ENCODE measurements around the gene LIMK2. TPM values are rescaled to one million over a fixed set of nuclear protein-coding genes. Genes with fewer than 3 reads are reported as not detected.

The LIMK2 gene
- total RNA-seq, 4 donors from 2014 or later = 4.0 to 12.6 (median 7.1) TPM

GRCh38 chr22:31278151-31278621 is 66.1 kb downstream of the LIMK2 start:
- no peaks in the 10 kb centered on the region for H3K4me1 ChIP-seq
- H3K27ac ChIP-seq = no peak overlapping the region
- ATAC-seq = no peak
- no peak overlapping the region for H3K4me3 ChIP-seq
- H3K27me3 ChIP-seq = no peaks in the 10 kb centered on the region
- intact Hi-C loops (cut with DNase I; ENCODE audit: low total_unique reads) (no loop called here), in situ Hi-C loops (cut with MboI; ENCODE audit: low sequenced_read_pairs in 4 of 4) (no loop called here)
- H3K9me3 ChIP-seq = no peaks in the 10 kb centered on the region
- no peak for DNase-seq
- H3K36me3 ChIP-seq = peaks cover 0 to 54% of the 10 kb centered on the region in 2 donors
- TF ChIP-seq CTCF (IDR thresholded peaks at IDR 0.05 in 4 of 5, conservative IDR thresholded peaks at IDR 0.05 in 1 of 5) = no peak
- no peak for TF ChIP-seq POLR2A (IDR thresholded peaks at IDR 0.05)

DNA sequence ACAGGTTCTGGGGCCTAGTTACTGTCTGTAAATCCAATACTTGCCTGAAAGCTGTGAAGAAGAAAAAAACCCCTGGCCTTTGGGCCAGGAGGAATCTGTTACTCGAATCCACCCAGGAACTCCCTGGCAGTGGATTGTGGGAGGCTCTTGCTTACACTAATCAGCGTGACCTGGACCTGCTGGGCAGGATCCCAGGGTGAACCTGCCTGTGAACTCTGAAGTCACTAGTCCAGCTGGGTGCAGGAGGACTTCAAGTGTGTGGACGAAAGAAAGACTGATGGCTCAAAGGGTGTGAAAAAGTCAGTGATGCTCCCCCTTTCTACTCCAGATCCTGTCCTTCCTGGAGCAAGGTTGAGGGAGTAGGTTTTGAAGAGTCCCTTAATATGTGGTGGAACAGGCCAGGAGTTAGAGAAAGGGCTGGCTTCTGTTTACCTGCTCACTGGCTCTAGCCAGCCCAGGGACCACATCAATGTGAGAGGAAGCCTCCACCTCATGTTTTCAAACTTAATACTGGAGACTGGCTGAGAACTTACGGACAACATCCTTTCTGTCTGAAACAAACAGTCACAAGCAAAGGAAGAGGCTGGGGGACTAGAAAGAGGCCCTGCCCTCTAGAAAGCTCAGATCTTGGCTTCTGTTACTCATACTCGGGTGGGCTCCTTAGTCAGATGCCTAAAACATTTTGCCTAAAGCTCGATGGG is 66.7 kb downstream of the LIMK2 start:
- no peak for ATAC-seq
- H3K4me3 ChIP-seq = no peak overlapping the region
- TF ChIP-seq POLR2A (IDR thresholded peaks at IDR 0.05) (no peak), CTCF (IDR thresholded peaks at IDR 0.05 in 4 of 5, conservative IDR thresholded peaks at IDR 0.05 in 1 of 5) (no peak)
- in situ Hi-C loops (cut with MboI; ENCODE audit: low sequenced_read_pairs in 4 of 4) = no loop called here
- intact Hi-C loops (cut with DNase I; ENCODE audit: low total_unique reads) = no loop called here
- H3K27ac ChIP-seq = no peak overlapping the region
- H3K27me3 ChIP-seq = no peaks in the 10 kb centered on the region
- no peaks in the 10 kb centered on the region for H3K9me3 ChIP-seq
- no peaks in the 10 kb centered on the region for H3K4me1 ChIP-seq
- DNase-seq = no peak
- peaks cover 0 to 60% of the 10 kb centered on the region in 2 donors for H3K36me3 ChIP-seq

DNA sequence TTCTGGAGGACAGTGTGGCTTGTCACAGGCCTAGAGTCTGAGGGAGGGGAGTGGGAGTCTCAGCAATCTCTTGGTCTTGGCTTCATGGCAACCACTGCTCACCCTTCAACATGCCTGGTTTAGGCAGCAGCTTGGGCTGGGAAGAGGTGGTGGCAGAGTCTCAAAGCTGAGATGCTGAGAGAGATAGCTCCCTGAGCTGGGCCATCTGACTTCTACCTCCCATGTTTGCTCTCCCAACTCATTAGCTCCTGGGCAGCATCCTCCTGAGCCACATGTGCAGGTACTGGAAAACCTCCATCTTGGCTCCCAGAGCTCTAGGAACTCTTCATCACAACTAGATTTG is 67.2 kb downstream of the LIMK2 start:
- TF ChIP-seq POLR2A (IDR thresholded peaks at IDR 0.05) (no peak), CTCF (IDR thresholded peaks at IDR 0.05 in 4 of 5, conservative IDR thresholded peaks at IDR 0.05 in 1 of 5) (no peak)
- Histone ChIP-seq H3K27me3 (no peaks in the 10 kb centered on the region), H3K4me3 (no peak overlapping the region), H3K27ac (no peak overlapping the region), H3K36me3 (peaks cover 0 to 64% of the 10 kb centered on the region in 2 donors), H3K9me3 (no peaks in the 10 kb centered on the region), H3K4me1 (no peaks in the 10 kb centered on the region)
- intact Hi-C loops (cut with DNase I; ENCODE audit: low total_unique reads) = no loop called here
- in situ Hi-C loops (cut with MboI; ENCODE audit: low sequenced_read_pairs in 4 of 4) = no loop called here
- ATAC-seq (no peak), DNase-seq (no peak)

GRCh38 chr22:31279821-31280505 is 67.9 kb downstream of the LIMK2 start:
- Histone ChIP-seq H3K9me3 (no peaks in the 10 kb centered on the region), H3K4me3 (no peak overlapping the region), H3K36me3 (peaks cover 0 to 64% of the 10 kb centered on the region in 2 donors), H3K4me1 (no peaks in the 10 kb centered on the region), H3K27ac (no peak overlapping the region), H3K27me3 (no peaks in the 10 kb centered on the region)
- in situ Hi-C loops (cut with MboI; ENCODE audit: low sequenced_read_pairs in 4 of 4) = no loop called here
- TF ChIP-seq CTCF (IDR thresholded peaks at IDR 0.05 in 4 of 5, conservative IDR thresholded peaks at IDR 0.05 in 1 of 5) = no peak
- TF ChIP-seq POLR2A (IDR thresholded peaks at IDR 0.05) = no peak
- intact Hi-C loops (cut with DNase I; ENCODE audit: low total_unique reads) = no loop called here
- no peak for DNase-seq
- no peak for ATAC-seq
